HG03280 (cell line): ENCODE measurements around the gene NKAPL.

Experiments used
- ATAC-seq: cut with Tn5 transposase; IDR thresholded peaks from one replicate; pipeline ENCODE4 v1.9.1; 2021; ENCODE audit warnings: mild to moderate bottlenecking, moderate library complexity; ENCODE audit not compliant: unreplicated experiment

The NKAPL gene

GRCh38 chr6:28245206-28245941 lies 13.7 kb upstream of the NKAPL start:
- ATAC-seq, result no peak

GRCh38 chr6:28248916-28249315 lies 10.2 kb upstream of the NKAPL start:
- ATAC-seq, result no peak

- ATAC-seq, result no peak
Measured at GRCh38 chr6:28250747-28251146, 8.3 kb upstream of the NKAPL start.

- ATAC-seq, result peak; percentile 50
Measured at GRCh38 chr6:28251661-28252008, 7.5 kb upstream of the NKAPL start.

- ATAC-seq, result peak; percentile 71
Measured at GRCh38 chr6:28252009-28252975, 6.8 kb upstream of the NKAPL start, which contains the start of gene ZKSCAN4. Gene ZKSCAN4 (minus strand): TSS chr6:28252269. CDS start chr6:28251980, 289 bp downstream.

- ATAC-seq, result no peak
Measured at GRCh38 chr6:28254121-28254519, 5.0 kb upstream of the NKAPL start.

GRCh38 chr6:28257042-28257441 lies 2.1 kb upstream of the NKAPL start:
- ATAC-seq, result no peak

GRCh38 chr6:28263922-28264321 lies 4.8 kb downstream of the NKAPL start:
- no peak for ATAC-seq

- ATAC-seq, result no peak
Measured at GRCh38 chr6:28264834-28265401, 5.8 kb downstream of the NKAPL start.

- ATAC-seq, result no peak
Measured at GRCh38 chr6:28266563-28266961, 7.5 kb downstream of the NKAPL start.

GRCh38 chr6:28266962-28267694 lies 8.0 kb downstream of the NKAPL start, which contains the start of gene ZSCAN26:
Gene ZSCAN26 (plus strand): TSS chr6:28267143. CDS start chr6:28271920, 4,777 bp downstream.
- peak; percentile 93 for ATAC-seq

- ATAC-seq, result no peak
Measured at GRCh38 chr6:28267695-28268059, 8.6 kb downstream of the NKAPL start.

- ATAC-seq, result no peak
Measured at GRCh38 chr6:28269492-28269891, 10.4 kb downstream of the NKAPL start.

- no peak for ATAC-seq
Measured at GRCh38 chr6:28274888-28275287, 15.8 kb downstream of the NKAPL start.

GRCh38 chr6:28277746-28278145 lies 18.6 kb downstream of the NKAPL start:
- ATAC-seq, result no peak

- ATAC-seq, result no peak
Measured at GRCh38 chr6:28280595-28281287, 21.6 kb downstream of the NKAPL start.

- peak; percentile 84 for ATAC-seq
Measured at GRCh38 chr6:28281288-28282064, 22.4 kb downstream of the NKAPL start, which contains the start of gene PGBD1. Gene PGBD1 (plus strand): TSS chr6:28281572. CDS start chr6:28283814, 2,242 bp downstream.

GRCh38 chr6:28282926-28283325 lies 23.8 kb downstream of the NKAPL start:
- ATAC-seq, result no peak

GRCh38 chr6:28291573-28291972 lies 32.5 kb downstream of the NKAPL start:
- ATAC-seq, result no peak
